Mucosa of stomach (tissue), 1 donor: ENCODE results near the gene ERC2.

ENCODE experiments used
- H3K27me3 ChIP-seq: one replicate; pipeline ENCODE4 v1.7.0; 2013; ENCODE audit warnings: mild to moderate bottlenecking, low read length; ENCODE audit not compliant: control insufficient read depth, insufficient read depth
- H3K36me3 ChIP-seq: one replicate; pipeline ENCODE4 v1.7.0; 2013; ENCODE audit warnings: low read length; ENCODE audit not compliant: control insufficient read depth, insufficient read depth
- H3K4me1 ChIP-seq: one replicate; pipeline ENCODE4 v1.7.0; 2013; ENCODE audit warnings: mild to moderate bottlenecking, low read length; ENCODE audit not compliant: control insufficient read depth, insufficient read depth
- H3K4me3 ChIP-seq: one replicate; pipeline ENCODE4 v1.7.0; 2013; ENCODE audit warnings: low read length
- H3K9ac ChIP-seq: one replicate; pipeline ENCODE4 v1.7.0; 2013; ENCODE audit warnings: mild to moderate bottlenecking, low read length, moderate library complexity
- H3K9me3 ChIP-seq: one replicate; pipeline ENCODE4 v1.7.0; 2013; ENCODE audit warnings: mild to moderate bottlenecking, low read length, moderate library complexity; ENCODE audit not compliant: control insufficient read depth
- donor health status: Pancreatic carcinoma.

ERC2 gene

DNA sequence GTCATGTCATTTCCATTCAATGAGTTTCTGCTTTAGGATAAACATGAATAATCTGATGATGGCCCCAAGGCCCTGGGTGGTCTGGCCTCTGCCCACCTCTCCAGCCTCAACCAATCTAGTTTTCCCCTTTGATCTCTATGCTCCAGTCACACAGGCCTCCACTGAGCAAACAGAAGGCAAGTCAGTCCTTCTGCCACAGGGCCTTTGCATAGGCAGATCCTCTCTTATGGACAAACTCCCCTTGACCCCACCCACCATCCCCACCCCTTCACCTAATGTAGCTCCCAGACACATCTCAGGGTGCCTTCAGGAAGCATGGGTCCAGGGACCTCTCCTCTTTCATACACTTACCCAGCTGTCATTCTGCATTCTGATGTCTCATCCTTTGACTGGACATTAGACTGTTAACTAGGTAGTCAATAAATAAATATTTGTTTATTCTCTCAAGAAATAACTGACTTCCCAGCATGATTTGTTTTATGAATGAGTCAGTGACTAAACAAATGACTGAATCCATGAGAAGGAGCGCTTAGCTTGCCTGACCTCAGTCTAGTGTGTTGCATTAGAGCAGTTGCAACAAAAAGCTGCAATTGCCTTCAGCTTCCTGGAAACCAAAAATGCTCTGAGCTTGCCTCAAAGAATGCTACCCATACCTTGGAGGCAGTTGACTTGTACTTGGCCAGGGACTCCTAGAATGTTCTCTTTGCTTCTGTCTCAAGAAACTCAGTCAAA lies 594.6 kb downstream of the ERC2 start:
- H3K9me3 ChIP-seq, result no peaks in the 10 kb centered on the region
- H3K36me3 ChIP-seq, result no peaks in the 10 kb centered on the region
- H3K4me3 ChIP-seq, result no peak overlapping the region
- no peaks in the 10 kb centered on the region for H3K27me3 ChIP-seq
- no peak overlapping the region for H3K9ac ChIP-seq
- H3K4me1 ChIP-seq, result no peaks in the 10 kb centered on the region

DNA sequence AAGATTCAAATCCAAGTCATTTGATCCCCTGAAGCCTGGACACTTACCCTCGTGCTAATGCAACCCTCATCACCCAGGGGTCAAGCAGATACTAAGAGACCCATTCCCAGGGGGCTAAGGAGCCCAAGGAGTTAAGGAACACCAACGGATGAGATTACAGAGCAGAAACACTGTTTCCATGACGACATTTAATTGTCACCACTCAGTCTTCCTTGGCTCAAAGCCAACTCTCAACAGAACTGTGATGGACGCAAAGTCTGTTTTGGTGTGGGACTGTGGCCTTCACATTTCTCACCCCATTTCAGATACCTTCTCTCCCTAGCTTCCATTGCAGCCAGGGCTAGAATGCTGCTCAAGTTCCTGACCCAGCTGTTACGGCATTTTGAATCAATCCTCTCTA lies 597.7 kb downstream of the ERC2 start:
- Histone ChIP-seq H3K27me3 (no peaks in the 10 kb centered on the region), H3K9ac (no peak overlapping the region), H3K4me1 (no peaks in the 10 kb centered on the region), H3K4me3 (no peak overlapping the region), H3K36me3 (no peaks in the 10 kb centered on the region), H3K9me3 (no peaks in the 10 kb centered on the region)

DNA sequence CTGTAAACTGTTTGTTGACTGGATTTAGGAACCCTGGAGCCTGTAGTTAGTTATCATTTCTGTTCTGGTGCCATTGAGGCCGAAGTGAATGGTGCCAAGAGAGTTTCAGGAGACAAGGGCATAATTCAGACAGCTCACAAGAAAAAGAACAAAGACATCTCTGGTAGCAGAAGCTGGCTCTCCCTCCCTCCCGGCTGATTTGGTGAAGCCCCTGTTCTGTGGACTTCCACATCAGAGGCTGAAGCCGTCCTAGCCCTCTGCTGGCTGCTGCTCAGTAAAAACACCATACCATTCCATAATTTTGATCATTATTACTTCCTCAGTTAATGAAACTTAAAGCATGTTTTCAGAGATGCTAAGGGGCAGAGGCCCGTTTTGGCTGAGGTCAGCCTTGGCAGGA lies 599.9 kb downstream of the ERC2 start:
- H3K4me1 ChIP-seq, result no peaks in the 10 kb centered on the region
- no peaks in the 10 kb centered on the region for H3K36me3 ChIP-seq
- H3K9ac ChIP-seq, result no peak overlapping the region

DNA sequence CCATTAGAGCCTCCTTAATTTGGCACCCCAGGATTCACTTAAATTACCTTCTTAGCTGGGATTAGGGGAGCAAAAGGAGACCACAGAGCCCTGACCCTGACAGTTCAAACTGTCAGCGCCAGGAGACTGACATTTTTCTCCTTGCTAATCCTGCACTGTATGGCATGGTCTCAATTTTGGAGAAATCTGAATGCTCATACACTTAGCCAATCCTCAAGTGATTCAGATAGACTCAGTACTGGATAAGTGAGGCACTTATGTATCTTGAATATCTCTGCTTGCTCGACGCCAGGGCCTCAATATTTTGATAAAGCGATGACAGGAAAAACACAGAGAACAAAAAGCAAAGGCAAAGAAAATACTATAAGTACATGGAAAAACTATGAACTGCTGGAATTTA lies 605.2 kb downstream of the ERC2 start:
- H3K27me3 ChIP-seq, result no peaks in the 10 kb centered on the region
- H3K36me3 ChIP-seq, result no peaks in the 10 kb centered on the region
- no peaks in the 10 kb centered on the region for H3K4me1 ChIP-seq
- H3K9me3 ChIP-seq, result no peaks in the 10 kb centered on the region
- no peak overlapping the region for H3K4me3 ChIP-seq
- no peak overlapping the region for H3K9ac ChIP-seq

More for the DNA sequence above, 599.9 kb downstream of the ERC2 start:
- Histone ChIP-seq H3K27me3 (no peaks in the 10 kb centered on the region), H3K4me3 (no peak overlapping the region), H3K9me3 (no peaks in the 10 kb centered on the region)

DNA sequence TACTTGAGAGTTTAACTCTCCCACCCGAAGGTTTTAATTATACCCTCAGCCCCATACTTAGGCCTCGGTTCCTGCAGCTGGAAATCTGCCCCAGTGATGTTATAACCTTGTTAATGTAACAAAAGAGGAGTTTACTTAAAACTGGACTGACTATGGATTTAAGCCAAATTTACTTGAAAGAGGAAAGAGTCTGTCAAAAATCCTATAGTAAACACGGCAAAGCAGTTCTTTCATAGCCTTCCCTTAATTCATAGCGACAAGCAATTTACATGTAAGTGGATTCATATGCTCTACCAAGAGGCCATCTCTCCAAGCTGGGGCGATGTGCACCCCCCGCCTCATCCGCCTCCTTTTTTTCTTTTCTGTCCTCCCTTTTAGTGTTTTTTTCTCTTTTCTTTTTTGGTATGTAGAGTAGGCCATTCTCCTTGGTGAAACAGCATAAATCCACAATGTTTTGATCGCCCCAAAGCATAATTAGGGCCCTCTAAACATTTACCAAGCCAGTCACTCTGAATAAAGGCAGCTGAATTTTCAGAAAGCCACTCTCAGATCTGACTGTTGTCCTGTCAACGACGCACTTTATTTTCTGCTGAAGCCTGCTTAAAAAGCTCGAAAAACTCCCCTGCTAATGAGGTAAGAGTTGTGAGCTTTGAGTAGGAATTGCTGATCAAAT lies 608.1 kb downstream of the ERC2 start:
- Histone ChIP-seq H3K4me1 (no peaks in the 10 kb centered on the region), H3K36me3 (no peaks in the 10 kb centered on the region), H3K4me3 (no peak overlapping the region), H3K9ac (no peak overlapping the region), H3K9me3 (no peaks in the 10 kb centered on the region), H3K27me3 (no peaks in the 10 kb centered on the region)

DNA sequence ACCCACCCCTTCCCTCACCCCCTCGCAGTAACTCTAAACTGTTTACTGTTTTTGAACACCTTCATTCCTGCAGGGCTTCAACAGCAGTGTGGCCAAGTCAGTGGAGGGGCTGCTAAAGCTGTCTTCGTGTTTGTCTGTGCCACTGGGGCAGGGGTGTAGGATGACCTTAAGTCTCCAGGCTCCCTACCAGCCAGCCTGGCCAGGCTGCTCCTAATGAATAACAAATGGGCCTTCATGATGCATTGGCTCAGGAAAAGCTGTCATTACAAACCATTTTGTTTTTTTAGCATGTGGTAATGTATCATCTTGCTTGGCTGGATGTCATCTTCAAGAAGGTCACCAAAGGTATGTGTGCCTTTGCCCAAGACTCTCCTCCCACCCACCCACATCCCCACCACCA lies 609.0 kb downstream of the ERC2 start:
- H3K36me3 ChIP-seq, result no peaks in the 10 kb centered on the region
- H3K9me3 ChIP-seq, result no peaks in the 10 kb centered on the region
- no peaks in the 10 kb centered on the region for H3K27me3 ChIP-seq
- no peak overlapping the region for H3K4me3 ChIP-seq
- no peak overlapping the region for H3K9ac ChIP-seq
- no peaks in the 10 kb centered on the region for H3K4me1 ChIP-seq

DNA sequence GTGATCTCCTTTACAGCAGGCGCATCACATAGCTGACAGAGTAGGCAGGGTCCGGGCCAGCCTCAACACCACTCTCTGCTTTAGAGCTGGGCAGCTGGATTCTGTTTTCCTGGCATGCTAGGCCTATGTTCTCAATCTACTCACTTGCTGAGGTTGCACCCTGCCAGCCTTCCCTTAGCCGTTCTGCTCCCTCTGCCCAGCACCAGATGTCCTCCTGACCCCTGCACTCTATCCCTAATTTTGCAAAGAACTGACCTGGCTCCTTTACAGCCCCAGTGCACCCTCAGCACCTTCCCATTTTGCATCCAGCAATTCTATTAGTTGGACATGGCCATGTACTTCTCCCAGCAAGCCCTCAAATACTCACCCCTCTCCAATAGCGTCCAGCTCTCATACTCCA lies 609.5 kb downstream of the ERC2 start:
- Histone ChIP-seq H3K9me3 (no peaks in the 10 kb centered on the region), H3K27me3 (no peaks in the 10 kb centered on the region), H3K4me1 (no peaks in the 10 kb centered on the region), H3K4me3 (no peak overlapping the region), H3K9ac (no peak overlapping the region), H3K36me3 (no peaks in the 10 kb centered on the region)

DNA sequence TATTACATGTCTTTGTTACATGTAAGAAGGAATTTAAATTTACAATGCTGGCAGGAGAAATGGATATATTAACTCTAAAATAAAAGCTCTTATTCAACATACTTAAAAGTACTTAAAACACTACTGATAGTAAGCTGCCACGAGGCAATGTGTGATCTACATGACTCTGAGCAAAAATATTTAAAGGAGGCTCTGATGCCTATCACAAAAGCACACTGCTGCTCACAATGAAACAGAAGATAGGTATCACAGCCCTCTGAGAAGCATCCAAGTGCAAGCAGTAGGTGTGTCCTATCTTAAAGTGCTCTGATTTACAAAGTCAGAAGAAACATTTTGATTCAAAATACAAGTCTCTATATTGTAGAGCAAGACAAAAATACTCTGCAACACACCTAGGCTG lies 610.0 kb downstream of the ERC2 start:
- Histone ChIP-seq H3K27me3 (no peaks in the 10 kb centered on the region), H3K4me3 (no peak overlapping the region), H3K9me3 (no peaks in the 10 kb centered on the region), H3K4me1 (no peaks in the 10 kb centered on the region), H3K36me3 (no peaks in the 10 kb centered on the region), H3K9ac (no peak overlapping the region)

DNA sequence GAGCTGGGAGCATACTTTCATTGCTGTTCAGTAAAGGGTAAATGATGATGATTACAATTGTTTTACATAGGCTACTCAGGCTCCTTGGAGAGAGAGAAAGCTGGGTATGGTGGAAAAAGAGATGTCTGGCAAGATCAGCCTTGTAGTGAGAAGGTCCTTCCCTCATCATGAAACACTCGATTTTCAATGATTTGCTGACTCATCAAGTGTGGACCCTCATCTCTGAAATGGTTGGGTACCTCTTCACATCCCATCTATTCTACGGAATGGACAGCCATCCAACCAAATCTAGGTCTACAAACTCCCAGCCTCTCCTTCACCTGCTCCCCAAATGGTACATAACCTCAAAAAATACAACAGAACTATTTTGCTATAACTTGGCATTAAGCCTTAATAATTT lies 610.6 kb downstream of the ERC2 start:
- Histone ChIP-seq H3K9ac (no peak overlapping the region), H3K36me3 (no peaks in the 10 kb centered on the region), H3K4me1 (no peaks in the 10 kb centered on the region), H3K4me3 (no peak overlapping the region), H3K9me3 (no peaks in the 10 kb centered on the region), H3K27me3 (no peaks in the 10 kb centered on the region)

DNA sequence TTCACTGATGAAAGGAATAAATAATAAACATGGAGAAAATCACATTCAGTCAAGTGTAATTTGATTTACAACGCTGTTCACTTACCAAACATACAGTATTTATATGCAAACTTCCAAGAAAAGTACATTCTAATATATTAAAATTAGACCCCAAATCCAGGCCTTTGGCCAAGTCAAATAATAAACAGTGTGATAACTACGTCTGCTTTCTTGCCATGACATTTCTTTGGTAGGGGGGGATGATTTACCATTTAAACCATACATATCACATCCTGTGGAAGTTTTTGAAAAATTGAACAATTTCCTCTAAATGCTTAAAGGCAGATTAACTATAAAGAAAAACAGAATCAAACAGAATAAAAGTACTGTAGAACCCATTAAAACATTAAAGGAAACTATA lies 613.0 kb downstream of the ERC2 start:
- Histone ChIP-seq H3K27me3 (no peaks in the 10 kb centered on the region), H3K9me3 (no peaks in the 10 kb centered on the region), H3K4me3 (no peak overlapping the region), H3K4me1 (no peaks in the 10 kb centered on the region), H3K36me3 (no peaks in the 10 kb centered on the region), H3K9ac (no peak overlapping the region)

DNA sequence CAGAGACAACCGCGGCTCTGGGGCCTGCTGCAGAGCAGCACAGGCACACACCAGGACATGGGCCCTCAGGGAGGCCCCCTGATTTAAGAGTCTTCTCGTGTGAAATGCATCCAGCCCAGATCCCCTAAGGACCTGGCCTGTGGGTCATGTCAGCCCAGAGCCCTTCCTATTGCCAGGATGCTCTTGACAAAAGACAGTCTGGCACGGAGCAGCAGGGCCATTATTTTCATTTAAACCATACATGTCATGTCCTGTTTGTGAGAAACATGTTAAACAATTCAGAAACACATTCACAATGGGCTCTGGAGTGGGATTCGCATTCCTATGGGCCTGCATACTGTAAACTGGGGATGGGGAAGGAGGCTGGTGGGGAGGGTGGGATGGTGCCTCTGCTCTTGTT lies 613.8 kb downstream of the ERC2 start:
- no peaks in the 10 kb centered on the region for H3K36me3 ChIP-seq
- H3K4me3 ChIP-seq, result no peak overlapping the region
- H3K9me3 ChIP-seq, result no peaks in the 10 kb centered on the region
- no peaks in the 10 kb centered on the region for H3K4me1 ChIP-seq
- H3K27me3 ChIP-seq, result no peaks in the 10 kb centered on the region
- no peak overlapping the region for H3K9ac ChIP-seq

DNA sequence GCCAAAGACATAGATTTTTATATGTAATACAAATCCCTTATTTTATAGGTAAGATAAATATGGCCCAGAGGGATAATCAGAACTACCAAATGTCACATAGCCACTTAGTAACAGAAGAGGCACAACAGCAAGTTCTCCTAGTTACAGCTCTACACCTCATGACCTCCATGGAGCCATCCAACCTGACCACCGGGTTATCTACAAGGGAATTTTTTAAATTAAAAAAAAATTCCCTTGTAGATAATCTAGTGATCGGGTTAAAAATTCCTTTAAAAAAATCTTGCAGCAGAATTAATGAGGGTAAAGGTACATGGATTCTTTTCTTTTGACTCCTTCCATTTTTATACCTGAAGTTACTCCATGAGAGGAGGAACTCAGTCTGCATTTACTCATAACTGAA lies 615.9 kb downstream of the ERC2 start:
- H3K4me1 ChIP-seq, result no peaks in the 10 kb centered on the region
- no peak overlapping the region for H3K9ac ChIP-seq
- no peaks in the 10 kb centered on the region for H3K27me3 ChIP-seq
- no peaks in the 10 kb centered on the region for H3K9me3 ChIP-seq
- H3K4me3 ChIP-seq, result no peak overlapping the region
- H3K36me3 ChIP-seq, result no peaks in the 10 kb centered on the region
